Endodermal cell (in vitro differentiated cells): ENCODE data around the gene PNMA8C. TPM values are rescaled to one million over a fixed set of nuclear protein-coding genes. Genes with fewer than 3 reads are reported as not detected.

Experiments used
- DNase-seq: peaks from one replicate; pipeline ENCODE4 v3.0.0-alpha.2; 2017
- H3K27ac ChIP-seq: 2 replicates; pipeline ENCODE4 v1.5.1; 2013; ENCODE audit warnings: mild to moderate bottlenecking, low read depth, low read length, moderate library complexity
- H3K27me3 ChIP-seq: 2 replicates; pipeline ENCODE4 v1.6.1; 2013; ENCODE audit warnings: mild to moderate bottlenecking, low read length, moderate library complexity; ENCODE audit not compliant: insufficient read depth, control insufficient read depth, poor library complexity, severe bottlenecking
- H3K36me3 ChIP-seq: 2 replicates; pipeline ENCODE4 v1.7.0; 2013; ENCODE audit warnings: mild to moderate bottlenecking, low read length, moderate library complexity; ENCODE audit not compliant: control insufficient read depth, insufficient read depth
- H3K4me1 ChIP-seq: one replicate; pipeline ENCODE4 v1.7.0; 2013; ENCODE audit warnings: low read length; ENCODE audit not compliant: control insufficient read depth, insufficient read depth
- H3K4me3 ChIP-seq: 2 replicates; pipeline ENCODE4 v1.5.1; 2013; ENCODE audit warnings: mild to moderate bottlenecking, low read length, moderate library complexity
- H3K9ac ChIP-seq: 2 replicates; pipeline ENCODE4 v1.6.1; 2013; ENCODE audit warnings: mild to moderate bottlenecking, low read length, moderate library complexity; ENCODE audit not compliant: poor library complexity, severe bottlenecking; ENCODE audit errors: extremely low read depth
- H3K9me3 ChIP-seq: 2 replicates; pipeline ENCODE4 v1.6.1; 2013; ENCODE audit warnings: mild to moderate bottlenecking, low read length, moderate library complexity; ENCODE audit not compliant: control insufficient read depth
- H3K27ac Mint-ChIP-seq: 2 replicates; pipeline ENCODE4 v1.8.0; 2020; ENCODE audit warnings: mixed read lengths
- H3K27me3 Mint-ChIP-seq: 2 replicates; pipeline ENCODE4 v1.8.0; 2021; ENCODE audit warnings: mild to moderate bottlenecking, mixed read lengths; ENCODE audit not compliant: insufficient read depth
- H3K36me3 Mint-ChIP-seq: 2 replicates; pipeline ENCODE4 v1.8.0; 2020; ENCODE audit warnings: low read depth, mixed read lengths
- H3K4me1 Mint-ChIP-seq: 2 replicates; pipeline ENCODE4 v1.8.0; 2020; ENCODE audit warnings: mixed read lengths
- H3K4me3 Mint-ChIP-seq: 2 replicates; pipeline ENCODE4 v1.8.0; 2020; ENCODE audit warnings: mild to moderate bottlenecking, moderate library complexity, mixed read lengths
- H3K9me3 Mint-ChIP-seq: 2 replicates; pipeline ENCODE4 v1.8.0; 2020; ENCODE audit warnings: mild to moderate bottlenecking, mixed read lengths
- WGBS, 2 experiments: methylation state at CpG; one replicate each; pipeline versions ENCODE4 v1.1.5 to v1.1.7; 2013; ENCODE audit warnings: missing lambda C conversion rate in 2 of 2, mixed read lengths in 1 of 2; ENCODE audit not compliant: insufficient coverage in 1 of 2, insufficient read length in 1 of 2; 5-methylcytosine and 5-hydroxymethylcytosine counted together
- total RNA-seq, 2 donors: library from RNA; stranded (reverse); fragmentation: NEBNext Ultra II Directional in 1 of 2; extraction: Animal tissue kit (Norgen Biotek cat#: 25700) in 1 of 2; gene quantifications; 2 replicates in 1 of 2; 3 replicates in 1 of 2; pipeline ENCODE4 v1.2.1, GENCODE V29; 2021
- TF ChIP-seq, protein P1 (sequence below): fragments of 200-600 bp; sonication (generic); conservative IDR thresholded peaks from 2 replicates; pipeline ENCODE4 v1.5.0; 2021; ENCODE audit warnings: antibody characterized with exemption, mild to moderate bottlenecking

PNMA8C gene
- total RNA-seq, 2 donors from 2014 or later: 0.20 to 0.33 TPM

DNA sequence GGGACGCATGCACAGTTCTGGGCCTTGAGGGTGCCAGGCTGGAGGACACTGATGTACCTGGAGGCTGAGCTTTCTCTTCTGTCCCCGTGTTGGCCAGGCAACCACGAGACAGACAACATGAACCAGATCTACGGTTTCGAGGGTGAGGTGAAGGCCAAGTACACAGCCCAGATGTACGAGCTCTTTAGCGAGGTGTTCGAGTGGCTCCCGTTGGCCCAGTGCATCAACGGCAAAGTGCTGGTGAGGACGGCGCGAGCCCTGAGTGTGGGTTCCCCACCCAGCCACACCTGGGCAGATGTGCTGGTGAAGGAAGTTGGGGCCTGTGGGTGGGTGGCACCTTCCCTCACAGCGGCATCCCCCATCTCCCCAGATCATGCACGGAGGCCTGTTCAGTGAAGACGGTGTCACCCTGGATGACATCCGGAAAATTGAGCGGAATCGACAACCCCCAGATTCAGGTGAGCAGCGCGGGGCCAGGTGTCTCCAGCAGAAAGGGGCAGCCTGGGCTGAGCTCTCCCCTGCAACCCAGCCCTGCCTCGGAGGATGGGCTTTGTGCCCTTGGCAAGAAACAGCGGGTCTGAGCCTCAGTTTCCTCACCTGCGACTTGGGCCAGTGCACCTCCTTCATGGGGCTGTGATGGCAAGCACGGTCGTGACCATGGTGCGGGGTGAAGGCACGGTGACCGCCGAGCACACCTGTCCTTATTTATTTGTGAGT lies 41.6 kb downstream of the PNMA8C start:
- Histone ChIP-seq H3K4me3 (no peak overlapping the region), H3K4me1 (no peaks in the 10 kb centered on the region), H3K27me3 (no peaks in the 10 kb centered on the region), H3K27ac (no peak overlapping the region), H3K9me3 (no peaks in the 10 kb centered on the region), H3K36me3 (peaks cover 79% of the 10 kb centered on the region), H3K9ac (no peak overlapping the region)
- Mint-ChIP-seq H3K27me3 (peaks cover 1% of the 10 kb centered on the region), H3K27ac (no peak overlapping the region), H3K36me3 (peaks cover 78% of the 10 kb centered on the region), H3K4me3 (no peak overlapping the region), H3K4me1 (no peaks in the 10 kb centered on the region), H3K9me3 (no peaks in the 10 kb centered on the region)
- DNase-seq: no peak
- TF ChIP-seq, protein P1, sequence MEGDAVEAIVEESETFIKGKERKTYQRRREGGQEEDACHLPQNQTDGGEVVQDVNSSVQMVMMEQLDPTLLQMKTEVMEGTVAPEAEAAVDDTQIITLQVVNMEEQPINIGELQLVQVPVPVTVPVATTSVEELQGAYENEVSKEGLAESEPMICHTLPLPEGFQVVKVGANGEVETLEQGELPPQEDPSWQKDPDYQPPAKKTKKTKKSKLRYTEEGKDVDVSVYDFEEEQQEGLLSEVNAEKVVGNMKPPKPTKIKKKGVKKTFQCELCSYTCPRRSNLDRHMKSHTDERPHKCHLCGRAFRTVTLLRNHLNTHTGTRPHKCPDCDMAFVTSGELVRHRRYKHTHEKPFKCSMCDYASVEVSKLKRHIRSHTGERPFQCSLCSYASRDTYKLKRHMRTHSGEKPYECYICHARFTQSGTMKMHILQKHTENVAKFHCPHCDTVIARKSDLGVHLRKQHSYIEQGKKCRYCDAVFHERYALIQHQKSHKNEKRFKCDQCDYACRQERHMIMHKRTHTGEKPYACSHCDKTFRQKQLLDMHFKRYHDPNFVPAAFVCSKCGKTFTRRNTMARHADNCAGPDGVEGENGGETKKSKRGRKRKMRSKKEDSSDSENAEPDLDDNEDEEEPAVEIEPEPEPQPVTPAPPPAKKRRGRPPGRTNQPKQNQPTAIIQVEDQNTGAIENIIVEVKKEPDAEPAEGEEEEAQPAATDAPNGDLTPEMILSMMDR: no peak
- 95 to 96% methylated on average over 9 to 30 of the region's 30 CpGs for WGBS, 2 experiments

DNA sequence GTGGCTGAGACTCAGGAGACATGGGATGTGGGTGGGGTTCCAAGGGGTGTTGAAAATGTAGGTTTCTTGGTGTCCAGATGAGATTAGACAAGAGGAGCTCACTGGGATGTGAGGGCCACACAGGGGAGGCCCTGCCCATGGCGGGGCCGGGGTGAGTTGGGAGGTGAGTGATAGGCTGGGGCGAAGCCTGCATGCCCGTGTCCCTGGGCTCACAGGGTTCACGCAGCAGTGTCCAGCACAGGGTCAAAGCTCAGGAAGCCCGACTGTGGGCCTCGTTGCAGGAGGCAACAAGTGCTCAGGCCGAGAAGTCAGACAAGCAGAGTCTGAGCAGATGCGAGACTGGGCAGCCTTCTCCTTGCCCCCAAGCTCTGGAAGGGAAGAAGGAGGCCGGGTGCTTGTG lies 42.6 kb downstream of the PNMA8C start:
- no peak overlapping the region for H3K4me3 ChIP-seq
- 92 to 95% methylated on average over 6 to 10 of the region's 10 CpGs for WGBS, 2 experiments
- H3K36me3 ChIP-seq: peaks cover 84% of the 10 kb centered on the region
- Mint-ChIP-seq H3K4me3 (no peak overlapping the region), H3K27ac (no peak overlapping the region), H3K27me3 (peaks cover 1% of the 10 kb centered on the region), H3K4me1 (no peaks in the 10 kb centered on the region), H3K36me3 (peaks cover 81% of the 10 kb centered on the region), H3K9me3 (no peaks in the 10 kb centered on the region)
- H3K4me1 ChIP-seq: no peaks in the 10 kb centered on the region
- no peaks in the 10 kb centered on the region for H3K9me3 ChIP-seq
- H3K9ac ChIP-seq: no peak overlapping the region
- no peak for DNase-seq
- H3K27ac ChIP-seq: no peak overlapping the region
- TF ChIP-seq, protein P1: no peak
- no peaks in the 10 kb centered on the region for H3K27me3 ChIP-seq

GRCh38 chr19:46385636-46386035 lies 43.1 kb downstream of the PNMA8C start:
- Histone ChIP-seq H3K27me3 (no peaks in the 10 kb centered on the region), H3K4me1 (no peaks in the 10 kb centered on the region), H3K9me3 (no peaks in the 10 kb centered on the region), H3K4me3 (no peak overlapping the region), H3K27ac (no peak overlapping the region), H3K36me3 (peaks cover 84% of the 10 kb centered on the region), H3K9ac (no peak overlapping the region)
- Mint-ChIP-seq H3K36me3 (peaks cover 84% of the 10 kb centered on the region), H3K27me3 (peaks cover 1% of the 10 kb centered on the region), H3K4me1 (no peaks in the 10 kb centered on the region), H3K27ac (no peak overlapping the region), H3K9me3 (no peaks in the 10 kb centered on the region), H3K4me3 (no peak overlapping the region)
- WGBS, 2 experiments: 90 to 97% methylated on average over 6 to 11 of the region's 11 CpGs
- no peak for DNase-seq
- TF ChIP-seq, protein P1: no peak
